Body of pancreas (tissue), 4 donors: Measurements from ENCODE around the gene PPDPF. TPM values are rescaled to one million over a fixed set of nuclear protein-coding genes. Genes with fewer than 3 reads are reported as not detected.

Source experiments
- ATAC-seq: fragments of 150-250 bp; one replicate; pipeline ENCODE4 v1.9.1; 2016
- DNase-seq, 4 donors: peaks; one replicate each; pipeline ENCODE4 v3.0.0-alpha.2; 2019
- H3K27ac ChIP-seq, 4 donors: fragments of 200-600 bp; sonication (generic); 1 replicate in 3 of 4; 2 replicates in 1 of 4; pipeline versions ENCODE4 v1.5.1 to v1.6.1; 2016 to 2019; ENCODE audit warnings: mild to moderate bottlenecking in 1 of 4, mixed read lengths in 1 of 4, moderate library complexity in 1 of 4
- H3K27me3 ChIP-seq, 2 donors: fragments of 200-600 bp; sonication (generic); one replicate each; pipeline ENCODE4 v1.6.0; 2016; ENCODE audit warnings: mild to moderate bottlenecking in 1 of 2
- H3K36me3 ChIP-seq, 2 donors: fragments of 200-600 bp; sonication (generic); replicated peaks in 1 of 2; 2 replicates each; pipeline ENCODE4 v1.5.1; 2016; ENCODE audit warnings: low read depth in 2 of 2; ENCODE audit not compliant: insufficient read depth in 1 of 2
- H3K4me1 ChIP-seq: fragments of 200-600 bp; sonication (generic); one replicate; pipeline ENCODE4 v1.6.0; 2016
- H3K4me3 ChIP-seq, 2 donors: fragments of 200-600 bp; sonication (generic); 1 replicate in 1 of 2; 2 replicates in 1 of 2; pipeline ENCODE4 v1.5.1; 2016 to 2019
- H3K9me3 ChIP-seq, 3 donors: fragments of 200-600 bp; sonication (generic); 1 replicate in 2 of 3; 2 replicates in 1 of 3; pipeline ENCODE4 v1.5.1; 2016
- POLR2A ChIP-seq, 3 donors: fragments of 450-650 bp; IDR thresholded peaks; one replicate each; pipeline ENCODE4 v1.6.1; 2016; ENCODE audit warnings: antibody characterized with exemption in 3 of 3, mild to moderate bottlenecking in 2 of 3
- WGBS, 2 donors: methylation state at CpG; one replicate each; pipeline ENCODE4 v1.1.5; 2017; 5-methylcytosine and 5-hydroxymethylcytosine counted together
- intact Hi-C: fragments of 100-400 bp; cut with DNase I; formaldehyde crosslinking; loops from one replicate; pipeline ENCODE4 v1.15.1; 2023
- total RNA-seq, 2 donors: library from RNA; depleted of rRNA; stranded (reverse); fragments of >200 nt; gene quantifications; one replicate each; pipeline ENCODE4 v1.1.0, GENCODE V29; 2016
- TF ChIP-seq, protein P1 (sequence below), 7 experiments: fragments of 450-650 bp in 4 of 7; fragments of 200-600 bp in 3 of 7; sonication (generic) in 3 of 7; IDR thresholded peaks; one replicate each; pipeline ENCODE4 v1.5.1; 2016 to 2019; ENCODE audit warnings: antibody characterized with exemption in 7 of 7

The PPDPF gene
- total RNA-seq = 100 to 1,000 TPM in 1 of 2 donors, 10 to 100 TPM in 1; 69.9 to 106 TPM

DNA sequence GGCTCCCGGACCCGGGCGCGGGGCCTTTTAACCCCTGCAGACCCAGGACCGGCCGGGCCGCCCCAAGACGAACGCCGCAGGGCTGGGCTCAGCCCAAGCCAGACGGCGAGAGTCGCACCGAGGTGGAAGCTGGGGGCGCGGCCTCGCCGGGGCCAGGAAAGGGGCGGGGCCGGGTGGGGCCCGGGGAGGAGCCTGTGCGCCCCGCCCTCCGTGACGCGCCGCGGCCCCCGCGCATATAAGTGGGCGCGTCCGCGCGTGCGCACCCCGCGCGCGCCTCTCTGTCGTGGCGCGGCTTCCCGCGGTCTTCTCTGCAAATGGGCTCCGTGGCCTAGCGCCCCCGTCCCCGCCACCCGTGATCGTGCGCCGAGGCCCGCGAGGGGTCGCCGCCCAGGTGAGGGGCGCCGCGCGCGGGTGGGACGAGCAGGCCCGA is at the start of gene PPDPF:
PPDPF (plus strand) TSS at position 262 of the 430 bp plus-strand sequence. CDS start 544 bp downstream, outside the sequence.
- no peaks in the 10 kb centered on the region for H3K9me3 ChIP-seq
- peak within 1 kb of the TSS; percentile 90 to 99 (median 94) for H3K27ac ChIP-seq
- WGBS, 2 donors = 0 to 1% methylated on average over 13 to 50 of the region's 64 CpGs
- H3K36me3 ChIP-seq = no peaks in the 10 kb centered on the region
- DNase-seq (peak; percentile 77 to 85 (median 84)), ATAC-seq (peak; percentile 89)
- intact Hi-C loops = no loop called here
- H3K4me1 ChIP-seq = peaks cover 24% of the 10 kb centered on the region
- TF ChIP-seq POLR2A (IDR thresholded peaks at IDR 0.05) = peak; percentile 70 to 86 (median 84)
- TF ChIP-seq, protein P1, sequence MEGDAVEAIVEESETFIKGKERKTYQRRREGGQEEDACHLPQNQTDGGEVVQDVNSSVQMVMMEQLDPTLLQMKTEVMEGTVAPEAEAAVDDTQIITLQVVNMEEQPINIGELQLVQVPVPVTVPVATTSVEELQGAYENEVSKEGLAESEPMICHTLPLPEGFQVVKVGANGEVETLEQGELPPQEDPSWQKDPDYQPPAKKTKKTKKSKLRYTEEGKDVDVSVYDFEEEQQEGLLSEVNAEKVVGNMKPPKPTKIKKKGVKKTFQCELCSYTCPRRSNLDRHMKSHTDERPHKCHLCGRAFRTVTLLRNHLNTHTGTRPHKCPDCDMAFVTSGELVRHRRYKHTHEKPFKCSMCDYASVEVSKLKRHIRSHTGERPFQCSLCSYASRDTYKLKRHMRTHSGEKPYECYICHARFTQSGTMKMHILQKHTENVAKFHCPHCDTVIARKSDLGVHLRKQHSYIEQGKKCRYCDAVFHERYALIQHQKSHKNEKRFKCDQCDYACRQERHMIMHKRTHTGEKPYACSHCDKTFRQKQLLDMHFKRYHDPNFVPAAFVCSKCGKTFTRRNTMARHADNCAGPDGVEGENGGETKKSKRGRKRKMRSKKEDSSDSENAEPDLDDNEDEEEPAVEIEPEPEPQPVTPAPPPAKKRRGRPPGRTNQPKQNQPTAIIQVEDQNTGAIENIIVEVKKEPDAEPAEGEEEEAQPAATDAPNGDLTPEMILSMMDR (IDR thresholded peaks at IDR 0.05) = no peak
- H3K4me3 ChIP-seq = peak within 1 kb of the TSS; percentile 35 to 77
- no peaks in the 10 kb centered on the region for H3K27me3 ChIP-seq

GRCh38 chr20:63471002-63471716 is 49.4 kb upstream of the PPDPF start:
- TF ChIP-seq, protein P1 (IDR thresholded peaks at IDR 0.05) = no peak
- TF ChIP-seq POLR2A (IDR thresholded peaks at IDR 0.05) = no peak
- H3K36me3 ChIP-seq = no peaks in the 10 kb centered on the region
- no peaks in the 10 kb centered on the region for H3K9me3 ChIP-seq
- no peak overlapping the region for H3K4me3 ChIP-seq
- peaks cover 7% of the 10 kb centered on the region for H3K4me1 ChIP-seq
- DNase-seq = no peak
- no peak overlapping the region for H3K27ac ChIP-seq
- H3K27me3 ChIP-seq = peaks cover 0 to 24% of the 10 kb centered on the region in 2 donors
- intact Hi-C loops = no loop called here
- ATAC-seq = no peak
- 12% methylated on average over 42 of the region's 46 CpGs; no CpG with 5 or more reads in 1 of the 2 donors for WGBS, 2 donors

GRCh38 chr20:63471717-63471980 is 48.9 kb upstream of the PPDPF start:
- Histone ChIP-seq H3K4me3 (no peak overlapping the region), H3K27ac (no peak overlapping the region), H3K27me3 (peaks cover 0 to 24% of the 10 kb centered on the region in 2 donors), H3K4me1 (peaks cover 7% of the 10 kb centered on the region), H3K9me3 (no peaks in the 10 kb centered on the region), H3K36me3 (no peaks in the 10 kb centered on the region)
- no peak for DNase-seq
- no peak for ATAC-seq
- 10% methylated on average over 2 of the region's 27 CpGs; no CpG with 5 or more reads in 1 of the 2 donors for WGBS, 2 donors
- no peak for TF ChIP-seq POLR2A (IDR thresholded peaks at IDR 0.05)
- TF ChIP-seq, protein P1 (IDR thresholded peaks at IDR 0.05) = no peak
- intact Hi-C loops = no loop called here

DNA sequence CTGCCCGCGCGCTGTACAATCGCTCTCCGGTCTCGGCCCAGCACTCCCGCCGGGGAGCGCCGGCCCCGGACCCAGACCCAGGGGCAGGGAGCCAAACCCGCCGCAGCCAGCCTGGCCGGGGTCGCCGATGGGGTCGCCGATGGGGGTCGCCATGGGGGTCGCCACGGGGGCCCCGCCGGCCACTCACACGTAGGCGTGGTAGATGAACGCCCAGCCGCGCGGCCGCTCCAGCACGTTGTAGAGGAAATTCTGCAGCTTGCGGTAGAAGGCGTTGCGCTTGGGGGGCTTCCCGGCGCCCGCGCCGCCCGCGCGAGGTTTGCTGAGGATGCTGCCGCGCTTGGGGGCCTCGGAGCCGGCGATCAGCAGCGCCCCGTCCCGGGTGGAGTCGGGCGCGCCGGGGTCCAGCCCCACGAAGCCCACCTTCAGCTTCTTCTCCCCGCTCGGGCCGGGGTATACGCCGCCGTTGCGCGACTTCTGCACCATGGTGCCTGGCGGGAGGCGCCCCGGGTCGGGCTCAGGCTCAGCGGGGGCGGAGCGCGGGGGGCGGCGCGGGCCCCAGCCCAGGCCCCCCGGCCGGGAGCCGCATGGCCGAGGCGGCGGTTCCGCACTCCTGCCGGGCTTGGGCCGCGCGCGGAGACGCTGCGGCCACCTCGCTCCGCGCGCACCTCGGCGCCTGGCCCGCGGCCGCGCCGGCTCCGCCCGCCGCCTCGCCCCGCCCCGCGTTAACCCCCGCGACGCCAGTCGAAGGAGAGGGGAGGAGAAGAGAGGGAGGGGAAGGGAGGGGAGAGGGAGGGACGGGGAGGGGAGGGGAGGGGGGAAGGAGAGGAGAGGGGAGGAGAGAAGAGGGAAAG is 48.4 kb upstream of the PPDPF start, which contains the start of gene KCNQ2:
KCNQ2 (minus strand) TSS at position 675 of the 851 bp plus-strand sequence; CDS start at position 483, 192 bp downstream.
- Histone ChIP-seq H3K4me1 (peaks cover 7% of the 10 kb centered on the region), H3K9me3 (no peaks in the 10 kb centered on the region), H3K36me3 (no peaks in the 10 kb centered on the region), H3K27ac (no peak within 1 kb of the TSS), H3K4me3 (no peak within 1 kb of the TSS), H3K27me3 (peaks cover 0 to 24% of the 10 kb centered on the region in 2 donors)
- intact Hi-C loops = no loop called here
- TF ChIP-seq, protein P1 (IDR thresholded peaks at IDR 0.05) = no peak
- no peak for TF ChIP-seq POLR2A (IDR thresholded peaks at IDR 0.05)
- 0 to 1% methylated on average over 17 to 86 of the region's 111 CpGs for WGBS, 2 donors
- no peak for DNase-seq
- ATAC-seq = no peak
